Esophagus muscularis mucosa (tissue), 4 donors: ENCODE data around the gene PUDP. TPM values are rescaled to one million over a fixed set of nuclear protein-coding genes. Genes with fewer than 3 reads are reported as not detected.

Experiments
- DNase-seq: peaks from one replicate; pipeline ENCODE4 v3.0.0-alpha.2; 2017; ENCODE audit errors: extremely low spot score
- H3K27ac ChIP-seq, 4 donors: fragments of 200-600 bp; sonication (generic); replicated peaks in 1 of 4; 1 replicate in 3 of 4; 2 replicates in 1 of 4; pipeline ENCODE4 v1.5.1; 2016 to 2019; ENCODE audit warnings: mild to moderate bottlenecking in 1 of 4
- H3K27me3 ChIP-seq, 4 donors: fragments of 200-600 bp; sonication (generic); one replicate each; pipeline versions ENCODE4 v1.5.1 to v1.6.0; 2016 to 2019
- H3K36me3 ChIP-seq, 4 donors: fragments of 200-600 bp; sonication (generic); one replicate each; pipeline ENCODE4 v1.5.1; 2016 to 2019
- H3K4me1 ChIP-seq, 4 donors: fragments of 200-600 bp; sonication (generic); one replicate each; pipeline ENCODE4 v1.5.1; 2016 to 2019
- H3K4me3 ChIP-seq, 4 donors: fragments of 200-600 bp; sonication (generic); 1 replicate in 2 of 4; 2 replicates in 2 of 4; pipeline ENCODE4 v1.5.1; 2016 to 2019; ENCODE audit warnings: mild to moderate bottlenecking in 4 of 4, moderate library complexity in 1 of 4
- H3K9me3 ChIP-seq, 4 donors: fragments of 200-600 bp; sonication (generic); 1 replicate in 3 of 4; 2 replicates in 1 of 4; pipeline ENCODE4 v1.5.1; 2016 to 2019
- CTCF ChIP-seq, 3 experiments: fragments of 200-600 bp in 2 of 3; fragments of 450-650 bp in 1 of 3; sonication (generic) in 2 of 3; IDR thresholded peaks; one replicate each; pipeline ENCODE4 v1.5.1; 2017 to 2019; ENCODE audit warnings: antibody characterized with exemption in 3 of 3, mild to moderate bottlenecking in 2 of 3, moderate library complexity in 1 of 3
- EP300 ChIP-seq: sonication (generic); formaldehyde crosslinking; IDR thresholded peaks from one replicate; pipeline ENCODE4 v1.6.1; 2017; ENCODE audit warnings: antibody characterized with exemption
- POLR2A ChIP-seq: fragments of 450-650 bp; IDR thresholded peaks from one replicate; pipeline ENCODE4 v1.6.1; 2017; ENCODE audit warnings: antibody characterized with exemption, moderate library complexity, mild to moderate bottlenecking, low read depth
- POLR2AphosphoS5 ChIP-seq, 2 donors: sonication (generic); formaldehyde crosslinking; IDR thresholded peaks; one replicate each; pipeline ENCODE4 v1.6.1; 2017; ENCODE audit warnings: antibody characterized with exemption in 2 of 2
- WGBS: methylation state at CpG from one replicate; pipeline ENCODE4 v1.1.5; 2018; 5-methylcytosine and 5-hydroxymethylcytosine counted together
- intact Hi-C: fragments of 100-400 bp; cut with DNase I; formaldehyde crosslinking; loops from one replicate; pipeline ENCODE4 v1.15.1; 2023
- total RNA-seq, 4 donors: library from RNA; depleted of rRNA; stranded (reverse); fragments of >200 nt; gene quantifications; one replicate each; pipeline versions ENCODE4 v1.1.0 to v1.2.1, GENCODE V29; 2016

PUDP gene
- total RNA-seq, 4 donors from 2014 or later, result 5.6 to 14.2 (median 9.1) TPM

GRCh38 chrX:7076245-7076661, 71.7 kb downstream of the PUDP start:
- H3K27ac ChIP-seq, result no peak overlapping the region
- H3K9me3 ChIP-seq, result no peaks in the 10 kb centered on the region
- H3K4me1 ChIP-seq, result peaks cover 0 to 5% (median 0%) of the 10 kb centered on the region in 4 donors
- no peaks in the 10 kb centered on the region for H3K27me3 ChIP-seq
- WGBS, result 83% methylated on average over 5 of the region's 12 CpGs
- intact Hi-C loops, result no loop called here
- no peak overlapping the region for H3K4me3 ChIP-seq
- TF ChIP-seq POLR2A (no peak), EP300 (no peak), POLR2AphosphoS5 (IDR thresholded peaks at IDR 0.05) (no peak), CTCF (IDR thresholded peaks at IDR 0.05) (no peak)
- no peak for DNase-seq
- H3K36me3 ChIP-seq, result peaks cover 0 to 18% (median 13%) of the 10 kb centered on the region in 4 donors

- Histone ChIP-seq H3K27me3 (no peaks in the 10 kb centered on the region), H3K4me1 (peaks cover 0 to 5% (median 0%) of the 10 kb centered on the region in 4 donors), H3K9me3 (no peaks in the 10 kb centered on the region), H3K4me3 (no peak overlapping the region), H3K27ac (no peak overlapping the region), H3K36me3 (peaks cover 0 to 18% (median 13%) of the 10 kb centered on the region in 4 donors)
- TF ChIP-seq CTCF (IDR thresholded peaks at IDR 0.05), result no peak
- TF ChIP-seq EP300, result no peak
- no peak for TF ChIP-seq POLR2AphosphoS5 (IDR thresholded peaks at IDR 0.05)
- TF ChIP-seq POLR2A, result no peak
- intact Hi-C loops, result no loop called here
- WGBS, result 90% methylated on average over 1 of the region's 1 CpG
- no peak for DNase-seq
Measured at GRCh38 chrX:7074908-7075204, 73.1 kb downstream of the PUDP start.

GRCh38 chrX:7074148-7074907, 73.6 kb downstream of the PUDP start:
- H3K4me1 ChIP-seq, result peaks cover 0 to 5% (median 0%) of the 10 kb centered on the region in 4 donors
- H3K27me3 ChIP-seq, result no peaks in the 10 kb centered on the region
- H3K9me3 ChIP-seq, result no peaks in the 10 kb centered on the region
- no peak overlapping the region for H3K4me3 ChIP-seq
- intact Hi-C loops, result no loop called here
- no peak for DNase-seq
- no peak overlapping the region for H3K27ac ChIP-seq
- 95% methylated on average over 9 of the region's 9 CpGs for WGBS
- TF ChIP-seq EP300 (no peak), POLR2A (no peak), CTCF (IDR thresholded peaks at IDR 0.05) (no peak), POLR2AphosphoS5 (IDR thresholded peaks at IDR 0.05) (no peak)
- H3K36me3 ChIP-seq, result peaks cover 0 to 18% (median 13%) of the 10 kb centered on the region in 4 donors

GRCh38 chrX:7073336-7073735, 74.6 kb downstream of the PUDP start:
- no peaks in the 10 kb centered on the region for H3K27me3 ChIP-seq
- peaks cover 0 to 18% (median 15%) of the 10 kb centered on the region in 4 donors for H3K36me3 ChIP-seq
- TF ChIP-seq CTCF (IDR thresholded peaks at IDR 0.05) (no peak), POLR2A (no peak), POLR2AphosphoS5 (IDR thresholded peaks at IDR 0.05) (no peak), EP300 (no peak)
- 75% methylated on average over 3 of the region's 3 CpGs for WGBS
- no peak for DNase-seq
- no peaks in the 10 kb centered on the region for H3K9me3 ChIP-seq
- H3K4me1 ChIP-seq, result peaks cover 0 to 5% (median 0%) of the 10 kb centered on the region in 4 donors
- no peak overlapping the region for H3K27ac ChIP-seq
- H3K4me3 ChIP-seq, result no peak overlapping the region
- intact Hi-C loops, result no loop called here

- intact Hi-C loops, result no loop called here
- 100% methylated on average over 7 of the region's 7 CpGs for WGBS
Measured at GRCh38 chrX:7072856-7073255, 75.1 kb downstream of the PUDP start.

More at GRCh38 chrX:7072856-7073255, 75.1 kb downstream of the PUDP start:
- H3K4me3 ChIP-seq, result no peak overlapping the region
- H3K9me3 ChIP-seq, result no peaks in the 10 kb centered on the region
- no peak for DNase-seq
- H3K4me1 ChIP-seq, result peaks cover 0 to 5% (median 0%) of the 10 kb centered on the region in 4 donors
- peaks cover 0 to 20% (median 16%) of the 10 kb centered on the region in 4 donors for H3K36me3 ChIP-seq
- H3K27ac ChIP-seq, result no peak overlapping the region
- TF ChIP-seq POLR2AphosphoS5 (IDR thresholded peaks at IDR 0.05) (no peak), EP300 (no peak), POLR2A (no peak), CTCF (IDR thresholded peaks at IDR 0.05) (no peak)
- H3K27me3 ChIP-seq, result no peaks in the 10 kb centered on the region
